Activated naive CD8-positive, alpha-beta T cell treated with anti-CD3 and anti-CD28 coated beads, Interleukin-2, amount 50 U/mL, for 16 hours (primary cell): ENCODE results near the gene PDLIM5.
"Not testable (repeated sequence)": the region's sequence is repeated elsewhere in the genome, so short reads cannot be mapped to it uniquely, and the experiment has no call there.

Experiments used
- DNase-seq: peaks from one replicate; pipeline ENCODE4 v3.0.0-alpha.2; 2020; ENCODE audit warnings: low read depth, low spot score

Gene PDLIM5

DNA sequence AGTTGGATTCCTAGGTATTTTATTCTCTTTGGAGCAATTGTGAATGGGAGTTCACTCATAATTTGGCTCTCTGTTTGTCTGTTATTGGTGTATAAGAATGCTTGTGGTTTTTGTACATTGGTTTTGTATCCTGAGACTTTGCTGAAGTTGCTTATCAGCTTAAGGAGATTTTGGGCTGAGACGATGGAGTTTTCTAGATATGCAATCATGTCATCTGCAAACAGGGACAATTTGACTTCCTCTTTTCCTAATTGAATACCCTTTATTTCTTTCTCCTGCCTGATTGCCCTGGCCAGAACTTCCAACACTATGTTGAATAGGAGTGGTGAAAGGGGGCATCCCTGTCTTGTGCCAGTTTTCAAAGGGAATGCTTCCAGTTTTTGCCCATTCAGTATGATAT lies 105.9 kb downstream of the PDLIM5 start:
- not testable (repeated sequence) for DNase-seq

DNA sequence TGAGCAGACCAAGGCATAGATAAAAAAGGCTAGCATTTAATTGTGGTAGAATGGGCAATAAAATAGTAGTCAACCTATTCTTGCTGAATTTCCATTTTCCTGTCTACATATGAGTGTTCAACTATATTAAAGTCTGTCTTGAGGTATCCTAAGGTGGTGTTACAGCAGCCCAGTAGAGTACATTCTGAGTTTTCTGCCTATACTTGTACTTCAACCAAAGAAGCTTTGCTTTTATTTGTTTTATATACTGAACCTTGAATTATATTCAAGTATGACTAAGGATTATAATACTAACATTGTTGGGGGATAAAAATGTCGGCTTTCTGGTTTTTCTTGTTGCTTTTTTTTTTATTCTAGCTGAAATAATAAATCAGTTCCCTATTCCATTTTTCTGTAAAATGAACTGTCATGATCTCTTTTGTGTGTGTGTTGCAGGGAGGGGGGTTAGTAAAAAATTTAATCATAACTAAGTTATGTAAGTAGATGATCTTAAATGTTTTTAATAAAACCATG lies 106.7 kb downstream of the PDLIM5 start:
- no peak for DNase-seq

GRCh38 chr4:94559351-94559806 lies 107.6 kb downstream of the PDLIM5 start:
- DNase-seq: no peak

GRCh38 chr4:94561249-94562024 lies 109.7 kb downstream of the PDLIM5 start:
- DNase-seq: no peak

- DNase-seq: no peak
These were observed 110.5 kb downstream of the PDLIM5 start for GRCh38 chr4:94562285-94562684.

- DNase-seq: no peak
These were observed 112.5 kb downstream of the PDLIM5 start for GRCh38 chr4:94564252-94564651.

GRCh38 chr4:94566420-94566819 lies 114.7 kb downstream of the PDLIM5 start:
- DNase-seq: no peak

DNA sequence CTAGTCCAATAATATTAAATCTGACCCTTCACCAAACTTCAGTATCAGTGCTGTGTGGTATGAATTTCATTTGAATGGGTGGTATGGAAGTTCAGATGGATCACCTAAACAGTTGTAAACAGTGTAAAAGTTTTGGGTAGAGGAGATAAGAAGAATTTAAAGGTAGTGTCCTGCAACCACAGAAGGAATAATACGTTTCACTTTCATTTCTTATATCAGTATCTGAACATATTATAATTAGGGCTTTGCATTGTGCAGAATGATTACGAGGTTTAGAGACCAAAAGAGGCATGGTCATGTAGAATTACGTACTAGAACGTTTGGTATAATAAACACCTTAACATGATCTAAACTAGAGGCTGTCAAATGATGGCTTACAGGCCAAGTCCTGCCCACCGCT lies 116.1 kb downstream of the PDLIM5 start:
- DNase-seq: no peak

GRCh38 chr4:94570558-94570957 lies 118.8 kb downstream of the PDLIM5 start:
- no peak for DNase-seq

GRCh38 chr4:94571298-94571697 lies 119.6 kb downstream of the PDLIM5 start:
- no peak for DNase-seq

GRCh38 chr4:94571715-94572114 lies 120.0 kb downstream of the PDLIM5 start:
- no peak for DNase-seq

DNA sequence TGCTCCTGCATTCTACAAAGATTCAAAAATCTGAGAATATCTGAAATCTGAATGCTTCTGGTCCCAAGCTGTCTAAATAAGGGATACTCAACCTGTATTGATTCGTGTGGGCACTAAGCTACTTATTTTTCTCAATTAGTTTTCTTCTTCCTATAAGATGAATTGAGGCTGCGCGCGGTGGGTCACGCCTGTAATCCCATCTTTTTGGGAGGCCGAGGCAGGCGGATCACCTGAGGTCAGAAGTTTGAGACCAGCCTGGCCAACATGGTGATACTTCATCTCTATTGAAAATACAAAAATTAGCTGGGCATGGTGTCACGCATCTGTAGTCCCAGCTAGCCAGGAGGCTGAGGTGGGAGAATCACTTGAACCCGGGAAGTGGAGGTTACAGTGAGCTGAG lies 122.3 kb downstream of the PDLIM5 start:
- DNase-seq: no peak

GRCh38 chr4:94574616-94575015 lies 122.9 kb downstream of the PDLIM5 start:
- no peak for DNase-seq

DNA sequence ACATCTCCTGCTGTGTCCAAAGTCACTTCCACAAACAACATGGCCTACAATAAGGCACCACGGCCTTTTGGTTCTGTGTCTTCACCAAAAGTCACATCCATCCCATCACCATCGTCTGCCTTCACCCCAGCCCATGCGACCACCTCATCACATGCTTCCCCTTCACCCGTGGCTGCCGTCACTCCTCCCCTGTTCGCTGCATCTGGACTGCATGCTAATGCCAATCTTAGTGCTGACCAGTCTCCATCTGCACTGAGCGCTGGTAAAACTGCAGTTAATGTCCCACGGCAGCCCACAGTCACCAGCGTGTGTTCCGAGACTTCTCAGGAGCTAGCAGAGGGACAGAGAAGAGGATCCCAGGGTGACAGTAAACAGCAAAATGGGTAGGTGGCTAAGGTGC lies 123.9 kb downstream of the PDLIM5 start:
- no peak for DNase-seq

DNA sequence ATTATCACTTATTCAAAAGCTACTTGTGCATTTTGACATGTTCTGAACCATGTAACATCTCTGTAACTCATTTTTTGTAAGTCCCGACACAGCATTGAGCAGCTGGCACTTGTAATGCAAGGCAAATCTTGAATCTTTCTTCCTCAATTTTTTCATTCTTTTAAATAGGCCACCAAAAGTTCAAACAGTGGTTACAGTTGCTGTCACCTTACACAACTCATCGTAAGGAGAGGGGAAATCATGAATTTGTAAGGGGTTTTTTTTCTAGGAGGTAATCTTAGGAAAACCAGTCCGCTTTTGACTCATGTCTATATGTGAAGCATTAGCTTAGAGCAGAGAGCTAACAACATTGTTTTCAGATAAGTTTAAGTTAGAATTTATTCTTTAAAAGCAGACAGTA lies 124.5 kb downstream of the PDLIM5 start:
- no peak for DNase-seq

DNA sequence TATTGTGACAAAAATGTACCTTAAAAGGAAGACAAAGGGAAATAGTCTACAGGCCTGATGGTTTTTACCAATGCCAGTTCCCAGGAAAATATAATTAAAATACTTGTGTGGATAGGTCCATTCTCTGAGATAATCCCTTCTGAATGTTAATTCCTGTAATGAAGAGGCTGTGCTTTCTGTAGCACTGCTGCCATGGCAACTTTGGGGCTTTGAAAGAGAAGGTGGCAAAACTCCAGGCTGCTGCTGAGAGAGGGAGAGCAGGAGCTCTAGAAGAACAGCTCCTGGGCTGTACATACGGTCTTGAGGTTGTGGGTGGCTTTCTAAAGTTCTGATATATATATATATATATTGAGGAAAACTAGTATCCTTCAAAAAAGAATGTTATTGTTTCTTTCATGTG lies 125.4 kb downstream of the PDLIM5 start:
- no peak for DNase-seq

DNA sequence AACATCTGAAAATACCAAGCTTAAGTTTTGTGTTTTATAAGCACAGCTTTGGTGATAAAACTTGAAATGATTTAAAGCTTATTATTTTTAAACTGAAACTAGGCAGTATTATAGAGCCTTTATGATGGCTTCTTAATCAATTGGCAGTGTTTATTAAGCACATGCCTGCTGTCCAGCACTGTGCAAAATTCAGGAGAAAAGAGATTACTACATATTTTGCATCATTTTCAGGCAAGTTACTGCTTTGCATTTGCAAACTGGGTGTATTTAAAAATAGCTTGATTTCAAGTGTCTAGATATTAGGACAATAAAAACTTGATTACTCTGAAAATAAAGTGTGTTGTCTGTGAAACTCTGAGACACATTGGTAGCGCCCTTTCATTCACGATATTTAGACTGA lies 126.5 kb downstream of the PDLIM5 start:
- no peak for DNase-seq

DNA sequence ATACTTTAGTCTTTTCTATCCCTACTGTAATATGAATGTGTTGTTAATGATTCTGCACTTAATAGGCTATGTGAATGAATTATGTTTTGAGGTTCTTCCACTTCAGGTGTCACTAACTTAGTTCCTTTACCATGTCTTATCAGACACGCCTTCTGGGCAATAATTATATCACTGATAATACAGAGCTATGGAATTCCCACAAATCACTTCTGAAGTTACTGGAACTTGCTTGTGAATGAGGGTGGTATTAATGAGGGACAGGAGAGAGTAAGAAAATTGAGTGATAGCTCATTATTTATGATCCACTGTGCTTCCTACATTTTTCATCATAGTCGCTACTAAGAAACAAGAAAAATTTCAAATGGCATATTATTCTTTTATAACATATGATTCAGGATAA lies 130.0 kb downstream of the PDLIM5 start:
- no peak for DNase-seq

GRCh38 chr4:94582517-94582916 lies 130.8 kb downstream of the PDLIM5 start:
- DNase-seq: no peak

DNA sequence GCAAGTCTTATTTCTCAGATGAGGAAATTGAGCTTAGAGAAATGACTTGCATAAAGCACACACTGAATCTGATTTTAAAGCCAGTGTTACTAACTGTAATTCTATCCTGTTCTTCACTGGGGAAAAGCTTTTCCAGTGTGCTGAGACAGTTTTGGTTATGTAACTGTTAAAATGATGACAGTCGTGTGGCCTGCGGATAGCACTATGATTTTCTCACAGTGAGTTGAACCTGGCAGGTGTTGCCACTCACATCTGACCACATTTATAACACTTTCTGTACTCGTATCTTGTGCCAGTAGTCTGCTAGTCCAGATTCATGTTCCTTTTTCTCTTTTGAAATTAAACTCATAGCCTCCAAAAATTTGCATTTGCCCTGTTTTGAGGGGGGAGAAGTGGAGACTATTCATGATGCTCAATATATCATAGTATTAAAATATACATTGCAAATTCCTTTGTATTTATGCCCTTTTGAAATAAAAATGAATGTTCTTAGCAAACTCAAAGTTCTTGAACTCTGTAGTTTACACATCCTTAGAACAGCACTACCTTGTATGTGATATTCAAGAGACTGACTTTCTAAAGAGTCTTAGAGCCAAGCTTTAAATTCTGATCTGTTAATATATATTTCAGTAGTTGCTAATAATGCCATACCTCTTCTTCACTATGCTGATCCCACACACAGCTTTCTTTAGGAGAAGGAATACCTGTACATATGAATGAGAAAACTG lies 132.3 kb downstream of the PDLIM5 start:
- no peak for DNase-seq

- no peak for DNase-seq
These were observed 137.4 kb downstream of the PDLIM5 start for GRCh38 chr4:94588896-94589693.

GRCh38 chr4:94590493-94590892 lies 138.8 kb downstream of the PDLIM5 start:
- no peak for DNase-seq
